HG02610 (cell line): ENCODE data around the gene VPS51.
"Not testable (repeated sequence)": the region's sequence is repeated elsewhere in the genome, so short reads cannot be mapped to it uniquely, and the experiment has no call there.

Experiments used
- ATAC-seq: cut with Tn5 transposase; IDR thresholded peaks from one replicate; pipeline ENCODE4 v1.9.1; 2021; ENCODE audit warnings: mild to moderate bottlenecking, moderate library complexity; ENCODE audit not compliant: unreplicated experiment

The VPS51 gene

DNA sequence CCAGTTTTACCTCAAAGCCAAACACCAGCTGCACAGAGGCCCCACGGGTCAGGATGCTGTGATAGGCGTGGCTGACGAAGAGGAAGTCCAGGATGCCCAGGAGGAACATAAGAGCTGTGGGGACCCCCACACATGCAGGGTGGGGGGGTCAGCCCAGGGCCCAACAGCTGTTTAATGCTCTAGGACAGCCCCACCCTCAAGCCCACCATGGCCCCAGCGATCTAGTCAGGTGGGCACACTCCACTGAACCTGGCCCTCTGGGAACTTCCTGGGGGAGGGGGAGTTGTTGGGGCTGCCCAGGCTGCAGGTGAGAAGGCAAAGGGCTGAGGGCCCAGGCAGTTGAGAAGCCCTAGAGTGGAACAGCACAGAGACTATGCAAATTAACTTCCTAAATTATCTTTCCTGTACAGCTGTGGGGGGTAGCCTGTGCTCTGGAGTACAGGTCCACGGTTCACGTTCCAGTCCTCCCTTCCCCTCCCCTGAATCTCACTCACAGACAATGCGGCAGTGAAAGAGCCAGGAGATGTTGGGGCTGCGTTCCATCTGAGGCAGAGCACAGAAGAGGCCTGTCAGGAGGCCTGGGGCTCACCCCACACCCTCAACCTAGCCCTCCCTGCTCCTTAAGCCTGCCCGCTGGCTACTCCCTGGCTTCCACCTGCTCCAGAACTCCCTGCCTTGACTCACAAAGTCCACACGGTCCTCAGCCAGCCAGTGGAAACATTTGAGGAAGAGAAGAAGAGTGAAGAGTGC lies 36.4 kb downstream of the VPS51 start:
- ATAC-seq = peak; percentile 40

DNA sequence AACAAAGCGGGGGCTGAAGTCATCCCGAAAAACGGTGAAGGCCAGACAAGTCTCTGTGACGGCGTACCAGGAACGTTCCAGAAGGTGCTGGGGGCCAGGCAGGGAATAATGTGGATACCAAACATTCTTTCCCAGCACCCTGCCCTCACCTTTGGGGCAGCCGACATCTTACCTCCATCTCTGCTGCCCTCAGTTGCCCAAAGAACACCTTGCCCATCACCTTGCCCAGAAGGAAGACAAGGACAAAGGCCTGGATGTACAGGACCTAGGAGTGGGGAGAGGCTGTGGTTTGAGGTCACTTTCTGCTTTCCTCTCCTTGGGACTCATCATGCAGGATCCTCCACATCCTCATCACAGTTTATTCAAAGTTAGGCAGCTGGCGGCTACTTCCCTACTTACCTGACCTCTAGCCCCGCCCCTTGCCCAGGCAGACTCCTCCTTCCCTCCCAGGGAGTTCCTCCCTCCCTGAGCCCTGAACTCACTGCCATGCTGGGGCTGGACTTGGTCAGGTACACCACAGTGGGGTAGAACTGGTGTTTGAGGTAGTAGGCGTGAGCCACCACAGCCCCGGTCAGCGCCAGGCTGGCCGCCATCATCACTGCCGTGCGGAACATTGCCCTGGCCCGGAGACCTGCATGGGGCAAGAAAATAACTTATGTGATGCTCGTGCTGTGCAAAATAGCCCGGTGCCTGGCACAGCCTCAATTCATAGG lies 37.1 kb downstream of the VPS51 start:
- no peak for ATAC-seq

DNA sequence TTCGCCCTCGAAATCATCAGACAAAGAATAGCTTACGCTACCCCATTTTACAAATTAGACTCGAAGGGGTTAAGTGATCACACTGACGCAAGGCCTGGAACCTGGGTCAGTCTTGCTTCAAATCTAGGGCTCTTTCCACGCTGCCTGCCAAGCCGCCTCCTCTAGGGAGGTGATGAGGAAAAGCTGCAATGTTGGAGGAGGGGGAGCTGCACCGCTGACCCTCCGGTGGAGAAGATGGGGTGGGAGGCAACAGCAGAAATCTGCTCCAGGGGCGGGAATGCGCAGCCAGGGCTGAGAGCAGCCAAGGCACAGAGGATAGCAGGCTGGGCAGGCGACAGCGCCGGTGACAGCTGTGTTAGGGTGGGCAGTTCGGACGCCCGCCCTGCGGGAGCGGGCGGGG lies 37.7 kb downstream of the VPS51 start:
- ATAC-seq = no peak

DNA sequence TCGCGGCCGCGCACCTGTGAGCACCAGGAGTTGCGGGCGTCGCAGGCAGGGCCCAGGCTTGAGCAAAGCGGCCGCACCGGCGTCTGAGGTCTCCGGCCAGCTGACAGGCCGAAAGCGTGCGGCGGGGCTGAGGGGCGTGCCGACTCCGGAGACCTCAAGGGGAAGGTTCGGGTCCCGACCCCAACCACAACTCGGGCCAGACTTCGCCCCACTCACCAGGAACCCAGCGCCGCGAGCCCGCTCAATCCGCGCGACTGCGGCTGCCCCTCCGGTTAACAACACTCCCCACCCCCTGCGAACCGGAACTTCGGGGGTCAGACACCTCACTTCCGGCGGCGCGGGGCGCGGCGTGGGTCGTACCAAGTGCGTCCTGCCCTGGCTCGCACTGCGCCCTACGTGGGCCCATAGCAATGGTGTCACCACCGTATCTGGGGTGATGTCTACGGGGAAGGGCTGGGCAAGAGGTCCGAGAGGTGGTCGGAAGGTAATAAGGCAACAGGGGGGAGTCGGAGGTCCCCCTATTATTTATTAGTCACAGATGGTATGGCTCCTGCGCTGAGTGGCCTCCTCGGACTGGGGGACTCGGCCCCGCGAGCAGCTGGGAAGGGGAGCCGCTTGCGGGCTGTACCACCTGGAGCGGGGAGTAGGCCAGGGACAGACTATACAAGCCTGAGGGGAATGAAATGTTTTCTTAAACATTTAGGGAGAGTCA lies 38.4 kb downstream of the VPS51 start, which contains the start of gene SYVN1:
Gene SYVN1, minus strand, starts transcription at position 280 of the 712 bp plus-strand sequence. CDS start 918 bp downstream, outside the sequence.
- ATAC-seq = peak; percentile 55

DNA sequence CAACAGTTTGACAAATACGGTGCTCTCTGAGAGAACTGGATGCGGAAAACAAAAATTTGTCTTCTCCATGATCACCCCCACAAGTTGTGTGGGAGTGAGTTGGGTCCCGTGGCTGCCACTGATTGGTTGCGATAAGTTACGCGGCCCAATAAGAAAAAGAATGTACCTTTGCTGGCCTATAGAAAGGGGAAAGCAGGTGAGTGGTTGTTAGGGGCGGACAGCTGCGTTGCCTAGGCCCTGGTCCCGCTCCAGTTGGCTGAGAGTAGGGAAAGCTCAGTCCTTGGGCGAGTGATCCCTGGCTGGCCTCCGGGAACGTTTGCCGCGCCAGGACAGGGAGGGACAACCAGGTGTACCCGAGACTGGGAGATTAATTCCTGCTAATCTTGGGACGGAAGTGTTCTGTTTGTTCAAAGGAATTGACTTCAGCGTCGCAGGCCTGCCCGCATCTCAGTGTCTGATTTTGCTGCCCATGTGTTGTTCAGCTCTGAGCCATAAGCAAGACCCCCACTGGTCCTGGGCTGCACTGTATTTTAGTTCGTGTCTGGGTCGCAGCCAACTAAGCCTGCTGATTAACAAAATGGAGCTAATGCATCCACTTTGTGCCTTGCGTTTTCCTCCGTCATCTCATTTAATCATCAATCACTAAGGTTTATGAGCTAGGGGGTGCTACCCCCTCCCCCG lies 39.1 kb downstream of the VPS51 start:
- peak; percentile 66 for ATAC-seq

DNA sequence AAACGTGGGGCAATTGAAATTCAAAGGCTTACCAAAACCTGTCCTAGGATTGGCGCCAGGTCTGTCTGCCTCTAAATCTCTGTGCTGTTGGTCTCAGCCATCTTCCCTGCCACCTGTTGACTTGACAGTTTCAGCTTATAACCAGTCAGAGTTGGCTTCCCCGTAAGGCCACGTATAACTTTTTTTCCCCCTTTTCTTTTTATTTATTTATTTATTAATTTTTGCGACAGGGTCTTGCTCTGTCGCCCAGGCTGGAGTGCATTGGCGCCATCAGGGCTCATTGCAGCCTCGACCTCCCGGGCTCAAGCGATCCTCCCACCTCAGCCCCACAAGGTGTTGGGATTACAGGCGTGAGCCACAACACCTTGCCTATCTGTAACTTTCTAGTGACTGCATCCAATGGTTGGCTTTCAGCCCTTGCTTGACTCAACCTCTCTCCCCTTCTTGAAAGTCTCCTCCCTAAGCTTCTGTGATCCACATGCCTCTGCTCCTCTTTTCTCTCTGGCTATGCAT lies 39.7 kb downstream of the VPS51 start:
- ATAC-seq = no peak

DNA sequence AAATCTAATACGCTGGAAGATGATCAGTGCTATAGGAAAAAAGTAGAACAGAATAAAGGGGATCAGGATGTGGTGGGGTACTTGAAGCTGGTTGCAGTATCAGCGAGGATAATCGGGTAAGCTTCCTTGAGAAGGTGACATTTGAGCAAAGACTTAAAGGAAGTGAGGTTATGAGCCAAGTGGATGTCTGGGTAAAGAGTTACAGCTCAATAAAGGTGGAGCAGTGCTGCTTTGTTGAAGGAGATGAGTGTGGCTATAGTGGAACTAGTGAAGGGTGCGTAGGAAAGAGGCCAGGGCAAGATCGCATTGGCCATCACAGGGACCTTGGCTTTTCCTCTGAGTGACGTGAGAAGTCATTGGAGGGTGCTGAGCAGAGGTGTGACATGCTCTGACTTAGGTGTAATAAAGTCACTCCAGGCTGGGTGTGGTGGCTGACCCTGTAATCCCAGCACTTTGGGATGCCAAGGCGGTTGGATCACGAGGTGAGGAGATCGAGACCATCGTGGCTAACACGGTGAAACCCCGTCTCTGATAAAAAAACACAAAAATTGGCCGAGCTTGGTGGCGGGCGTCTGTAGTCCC lies 40.6 kb downstream of the VPS51 start:
- ATAC-seq = no peak

DNA sequence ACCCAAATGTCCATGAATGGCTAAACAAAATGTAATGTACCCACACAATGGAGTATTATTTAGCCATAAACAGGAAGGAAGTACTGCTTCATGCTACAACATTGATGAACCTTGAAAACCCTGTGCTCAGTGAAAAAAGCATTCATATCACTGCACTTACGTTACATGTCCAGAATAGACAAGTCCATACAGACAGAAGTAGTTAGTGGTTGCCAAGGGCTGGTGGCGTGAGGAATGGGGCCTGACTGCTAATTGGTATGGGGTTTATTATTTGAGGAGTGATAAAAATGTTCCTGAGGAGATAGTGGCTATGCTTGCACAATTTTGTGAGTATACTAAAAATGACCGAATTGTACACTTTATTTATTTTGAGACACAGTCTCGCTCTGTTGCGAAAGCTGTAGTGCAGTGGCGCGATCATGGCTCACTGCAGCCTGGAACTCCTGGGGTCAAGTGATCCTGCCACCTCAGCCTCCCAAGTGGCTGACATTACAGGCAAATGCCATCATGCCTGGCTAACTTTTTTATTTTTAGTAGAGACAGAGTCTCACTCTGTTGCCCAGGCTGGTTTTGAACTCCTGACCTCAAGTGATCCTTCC lies 46.0 kb downstream of the VPS51 start:
- ATAC-seq = no peak

DNA sequence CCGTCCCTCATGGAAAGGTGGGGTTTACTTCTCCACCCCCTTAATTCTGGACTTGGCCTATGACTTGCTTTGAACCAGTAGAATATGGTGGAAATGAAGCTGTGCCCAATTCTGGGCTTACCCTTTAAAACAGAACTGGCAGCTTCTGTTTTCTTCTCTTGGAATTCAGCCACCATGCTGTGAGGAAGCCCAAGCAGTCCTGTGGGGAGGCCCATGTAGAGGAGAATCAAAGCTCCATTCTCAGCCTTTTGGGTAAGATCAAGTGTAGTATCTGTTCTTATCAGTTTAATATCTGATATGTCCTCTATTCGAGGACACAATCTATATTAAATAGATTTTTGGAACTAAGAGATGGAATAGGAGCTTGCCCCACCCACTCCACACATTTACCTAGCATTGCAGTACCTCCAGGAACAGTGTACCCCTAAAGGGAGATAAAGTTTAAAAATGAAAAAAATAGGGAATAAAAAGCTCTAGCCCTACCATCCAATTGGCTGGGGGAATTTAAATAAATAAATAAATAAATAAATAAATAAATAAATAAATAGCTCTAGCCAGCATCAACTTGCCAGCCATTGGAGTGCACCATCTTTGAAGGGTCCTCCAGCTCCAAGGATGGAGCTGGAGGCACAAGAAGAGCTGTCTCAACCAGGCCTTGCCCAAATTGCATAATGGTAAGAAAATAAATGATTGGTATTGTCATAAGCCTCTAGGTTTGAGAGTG lies 51.5 kb downstream of the VPS51 start:
- ATAC-seq = no peak

DNA sequence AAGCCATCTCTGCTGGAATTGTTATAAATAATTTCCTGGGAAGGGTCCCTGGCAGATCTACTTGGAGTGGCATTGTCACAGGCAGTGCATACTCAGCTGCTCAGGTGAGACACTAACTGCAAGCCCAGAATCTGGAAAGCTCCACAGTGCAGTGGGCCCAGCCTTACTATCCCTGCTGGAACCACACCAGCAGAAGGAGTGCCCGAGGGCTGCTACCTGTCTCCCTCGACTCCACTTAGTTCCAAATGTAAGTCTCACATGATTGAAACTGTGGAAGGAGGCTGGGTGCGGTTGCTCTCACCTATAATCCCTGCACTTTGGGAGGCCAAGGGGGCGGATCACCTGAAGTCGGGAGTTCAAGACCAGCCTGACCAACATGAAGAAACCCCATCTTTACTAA lies 52.6 kb downstream of the VPS51 start:
- no peak for ATAC-seq

DNA sequence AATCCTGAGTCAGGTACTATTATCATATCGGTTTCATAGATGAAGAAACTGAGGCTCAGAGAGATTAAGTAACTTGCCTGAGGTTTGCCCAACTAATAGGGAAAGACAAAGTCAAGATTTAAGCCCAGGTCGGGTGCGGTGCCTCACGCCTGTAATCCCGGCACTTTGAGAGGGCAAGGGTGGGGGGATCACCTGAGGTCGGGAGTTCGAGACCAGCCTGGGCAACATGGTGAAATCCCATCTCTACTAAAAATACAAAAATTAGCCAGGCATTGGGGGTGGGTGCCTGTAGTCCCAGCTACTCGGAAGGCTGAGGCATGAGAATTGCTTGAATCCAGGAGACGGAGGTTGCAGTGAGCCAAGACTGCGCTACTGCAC lies 54.1 kb downstream of the VPS51 start:
- ATAC-seq = not testable (repeated sequence)

DNA sequence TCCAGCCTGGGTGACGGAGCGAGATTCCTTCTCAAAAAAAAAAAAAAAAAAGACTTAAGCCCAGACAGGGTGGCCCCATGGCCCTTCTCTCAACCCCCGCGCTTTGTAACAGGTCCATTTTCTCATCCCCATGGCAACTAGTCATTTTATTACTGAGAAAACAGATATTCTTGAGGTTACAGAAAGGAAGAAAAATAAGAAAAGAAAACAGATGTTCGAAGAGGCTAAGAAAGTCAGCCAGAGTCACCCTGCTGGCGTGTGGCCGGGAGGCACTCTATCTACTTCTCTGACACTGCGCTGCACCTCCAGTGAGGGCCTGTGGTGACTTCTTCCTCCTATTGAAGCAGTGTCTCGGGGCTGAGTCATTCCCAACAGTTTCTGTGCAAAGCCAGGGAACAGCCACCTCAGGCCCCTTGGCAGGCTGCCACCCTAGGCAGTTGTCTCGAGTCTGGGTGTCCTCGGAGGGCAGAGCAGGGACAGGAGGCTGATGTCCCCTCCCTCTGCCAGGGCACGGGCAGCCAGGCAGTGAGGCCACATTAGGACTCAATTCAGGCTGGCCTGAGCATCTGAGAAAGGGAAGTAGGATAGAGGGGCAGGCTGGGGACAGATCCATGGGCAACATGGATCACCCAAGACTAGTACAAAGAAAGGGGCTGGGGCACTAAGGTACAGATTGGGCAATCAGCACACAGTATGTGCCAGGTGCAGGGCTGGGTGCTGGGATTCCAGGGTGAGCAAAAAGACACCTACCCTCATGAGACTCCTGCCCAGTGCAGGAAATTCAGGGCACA lies 54.7 kb downstream of the VPS51 start:
- peak; percentile 66 for ATAC-seq

DNA sequence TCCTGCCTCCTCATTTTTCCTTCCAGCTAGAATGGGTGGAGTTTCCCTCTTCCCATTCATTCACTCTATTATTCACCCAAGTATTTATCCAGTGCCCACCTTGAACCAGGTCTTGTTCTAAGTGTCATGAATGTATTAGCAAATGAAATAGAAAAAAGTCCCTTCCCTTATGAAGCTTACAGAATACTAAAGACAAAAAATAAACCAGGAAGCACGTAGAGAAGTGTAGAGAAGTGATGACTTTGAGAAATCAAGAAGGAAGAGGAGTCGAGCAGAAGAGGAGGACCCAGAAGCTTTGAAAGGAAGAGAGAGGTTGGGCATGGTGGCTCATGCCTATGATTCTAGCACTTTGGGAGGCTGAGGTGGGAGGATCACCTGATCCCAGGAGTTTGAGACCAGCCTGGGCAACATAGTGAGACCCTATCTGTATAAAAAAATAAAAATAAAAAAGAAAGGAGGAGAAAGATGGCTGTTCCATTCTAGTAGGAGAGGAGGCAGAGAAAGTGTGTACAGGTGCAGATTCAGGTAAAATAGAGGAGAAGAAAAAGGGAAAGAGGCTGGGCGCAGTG lies 55.4 kb downstream of the VPS51 start:
- ATAC-seq = no peak

DNA sequence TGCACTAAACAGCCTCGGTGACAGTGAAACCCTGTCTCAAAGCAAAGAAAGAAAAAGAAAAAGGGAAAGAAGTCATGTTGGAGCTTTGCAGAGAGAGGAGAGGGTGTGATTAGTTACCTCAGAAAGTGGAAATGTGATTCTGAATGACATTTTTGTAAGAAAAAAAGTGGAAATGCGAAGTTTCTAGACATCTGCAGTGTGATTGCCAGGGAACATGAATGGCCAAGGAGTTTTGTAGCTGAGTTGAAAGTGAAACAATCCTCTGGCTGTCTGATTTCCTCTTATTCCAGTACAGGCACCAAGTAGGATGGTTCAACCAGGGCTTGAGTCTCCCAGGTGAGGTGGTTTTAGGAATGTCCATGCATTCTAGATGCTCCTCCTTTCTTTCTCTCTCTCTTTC lies 56.1 kb downstream of the VPS51 start:
- ATAC-seq = no peak

DNA sequence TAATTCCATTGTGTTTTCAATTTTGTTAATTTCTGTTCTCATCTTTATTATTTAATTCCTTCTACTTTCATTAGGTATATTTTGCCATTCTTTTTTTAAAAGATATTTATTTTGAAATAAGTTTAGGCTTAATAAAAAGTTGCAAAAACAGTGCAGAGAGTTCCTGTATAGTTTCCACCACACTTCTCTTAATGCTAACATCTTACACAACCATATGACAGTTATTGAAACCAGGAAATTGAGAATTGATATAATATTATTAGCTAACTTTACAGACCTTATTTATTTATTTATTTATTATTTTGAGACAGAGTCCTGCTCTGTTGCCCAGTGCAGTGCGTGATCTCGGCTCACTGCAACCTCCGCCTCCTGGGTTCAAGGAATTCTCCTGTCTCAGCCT lies 60.2 kb downstream of the VPS51 start:
- no peak for ATAC-seq

DNA sequence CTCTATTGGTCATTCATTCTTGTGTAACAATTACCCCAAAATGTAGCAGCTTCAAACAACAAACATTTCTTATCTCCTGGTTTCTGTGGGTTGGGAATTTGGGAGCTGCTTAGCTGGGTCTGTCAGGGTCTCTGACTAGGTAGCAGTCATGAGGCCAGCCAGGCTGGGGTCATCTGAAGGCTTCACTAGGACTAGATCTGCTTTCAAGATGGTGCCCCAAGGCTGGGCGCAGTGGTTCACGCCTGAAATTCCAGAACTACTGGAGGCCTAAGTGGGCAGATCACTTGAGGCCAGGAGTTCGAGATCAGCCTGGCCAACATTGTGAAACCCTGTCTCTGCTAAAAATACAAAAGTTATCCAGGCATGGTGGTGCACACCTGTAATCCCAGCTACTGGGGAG lies 60.9 kb downstream of the VPS51 start:
- ATAC-seq = no peak

DNA sequence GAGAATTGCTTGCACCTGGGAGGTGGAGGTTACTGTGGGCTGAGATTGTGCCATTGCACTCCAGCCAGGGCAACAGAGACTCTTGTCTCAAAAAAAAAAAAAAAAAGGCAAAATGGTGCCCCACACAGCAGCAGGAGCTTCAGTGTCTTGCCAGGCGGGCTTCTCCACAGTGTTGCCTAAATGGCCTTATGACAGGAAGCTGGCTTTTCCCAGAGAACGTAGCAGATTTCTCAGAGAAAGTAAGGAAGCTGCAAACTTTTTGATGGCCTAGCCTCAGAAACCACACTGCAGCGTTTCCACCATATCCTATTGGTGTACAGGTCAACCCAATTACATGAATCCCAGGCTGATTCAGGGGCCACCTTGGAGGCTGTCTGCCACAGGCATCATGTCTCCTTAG lies 61.3 kb downstream of the VPS51 start:
- no peak for ATAC-seq

DNA sequence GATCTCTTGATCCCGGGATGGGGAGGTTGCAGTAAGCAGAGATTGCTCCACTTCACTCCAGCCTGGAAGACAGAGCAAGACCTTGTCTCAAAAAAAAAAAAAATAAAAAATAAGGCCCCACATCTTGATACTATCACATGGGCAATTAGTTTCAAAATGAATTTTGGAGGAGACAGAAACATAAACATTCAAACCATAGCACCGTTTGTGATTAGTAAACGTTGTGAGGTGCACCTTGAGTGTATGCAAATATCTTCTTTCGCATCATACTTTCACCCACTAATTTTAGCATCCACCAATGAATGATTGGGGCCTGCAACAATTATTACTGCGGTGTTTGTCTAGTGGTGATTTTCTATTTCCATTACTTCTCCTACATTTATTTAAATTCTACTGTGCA lies 63.0 kb downstream of the VPS51 start:
- peak; percentile 64 for ATAC-seq

DNA sequence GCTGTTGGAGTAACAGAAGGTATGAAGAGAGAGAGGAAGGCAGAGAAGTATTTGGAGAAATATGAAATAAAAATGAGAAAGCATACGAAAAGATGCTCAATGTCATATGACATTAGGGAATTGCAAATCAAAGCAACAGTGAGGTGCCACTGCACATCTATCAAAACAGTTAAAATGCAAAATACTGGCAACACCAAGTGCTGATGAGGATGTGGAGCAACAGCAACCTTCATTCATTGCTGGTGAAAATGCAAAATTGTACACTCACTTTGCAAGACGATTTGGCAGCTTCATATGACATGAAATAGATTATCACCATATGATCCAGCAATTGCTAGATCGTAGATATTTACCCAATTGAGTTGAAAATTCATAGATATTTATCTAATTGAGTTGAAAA lies 64.6 kb downstream of the VPS51 start:
- no peak for ATAC-seq
